ENCODE measurements around the gene HOXB3. TPM values are rescaled to one million over a fixed set of nuclear protein-coding genes. Genes with fewer than 3 reads are reported as not detected.

Gene HOXB3
- total RNA-seq, 1 donor from 2014 or later = not detected

DNA sequence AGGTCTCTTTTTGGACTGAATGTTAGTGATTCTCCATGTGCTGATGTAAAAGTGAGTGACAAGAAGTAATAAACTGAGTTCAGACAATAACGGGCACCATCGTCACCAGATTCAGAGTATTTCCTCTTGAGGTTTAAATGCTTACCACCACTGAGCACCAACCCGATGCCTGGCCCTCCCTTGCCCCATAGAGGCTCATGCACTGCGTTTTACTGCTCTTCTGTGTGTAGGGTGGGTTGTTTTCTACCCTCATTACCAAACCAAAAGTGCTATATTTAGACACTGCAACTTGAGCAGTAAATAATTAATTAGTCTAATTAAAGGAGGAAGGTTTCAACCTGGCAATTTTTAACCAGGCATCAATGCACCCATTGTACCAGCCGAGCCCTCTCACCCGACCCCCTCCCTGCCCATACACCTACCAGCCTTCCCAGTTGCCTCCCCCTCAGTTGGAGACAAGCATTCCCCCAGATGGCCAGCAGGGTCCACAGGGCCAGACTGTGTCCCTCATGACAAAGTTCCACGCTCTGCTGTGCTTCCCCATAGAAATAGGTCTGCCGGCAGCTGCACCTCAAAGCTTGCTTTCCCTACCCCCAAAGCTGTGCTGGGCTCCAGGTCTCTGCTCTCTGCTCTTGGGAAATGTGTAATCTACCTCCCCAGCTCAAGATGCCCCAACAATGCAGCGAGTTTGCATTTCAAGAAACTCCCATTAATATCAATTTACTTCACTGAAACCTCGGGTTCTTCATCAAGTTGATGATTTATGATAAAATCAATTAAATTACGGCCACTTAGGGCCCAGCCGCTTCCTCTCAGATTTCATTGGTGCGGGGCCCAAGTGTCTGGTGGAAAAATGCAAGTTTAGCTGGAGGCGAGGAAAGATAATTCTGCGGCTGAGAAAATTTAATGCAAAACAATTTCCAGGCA, 27.9 kb downstream of the HOXB3 start:
- no peak for DNase-seq (ENCODE audit: low spot score in 2 of 2)
- no peak for FAIRE-seq

- DNase-seq (ENCODE audit: low spot score in 2 of 2) (no peak), FAIRE-seq (no peak)
Measured at GRCh38 chr17:48559840-48560817, 29.9 kb downstream of the HOXB3 start.

DNA sequence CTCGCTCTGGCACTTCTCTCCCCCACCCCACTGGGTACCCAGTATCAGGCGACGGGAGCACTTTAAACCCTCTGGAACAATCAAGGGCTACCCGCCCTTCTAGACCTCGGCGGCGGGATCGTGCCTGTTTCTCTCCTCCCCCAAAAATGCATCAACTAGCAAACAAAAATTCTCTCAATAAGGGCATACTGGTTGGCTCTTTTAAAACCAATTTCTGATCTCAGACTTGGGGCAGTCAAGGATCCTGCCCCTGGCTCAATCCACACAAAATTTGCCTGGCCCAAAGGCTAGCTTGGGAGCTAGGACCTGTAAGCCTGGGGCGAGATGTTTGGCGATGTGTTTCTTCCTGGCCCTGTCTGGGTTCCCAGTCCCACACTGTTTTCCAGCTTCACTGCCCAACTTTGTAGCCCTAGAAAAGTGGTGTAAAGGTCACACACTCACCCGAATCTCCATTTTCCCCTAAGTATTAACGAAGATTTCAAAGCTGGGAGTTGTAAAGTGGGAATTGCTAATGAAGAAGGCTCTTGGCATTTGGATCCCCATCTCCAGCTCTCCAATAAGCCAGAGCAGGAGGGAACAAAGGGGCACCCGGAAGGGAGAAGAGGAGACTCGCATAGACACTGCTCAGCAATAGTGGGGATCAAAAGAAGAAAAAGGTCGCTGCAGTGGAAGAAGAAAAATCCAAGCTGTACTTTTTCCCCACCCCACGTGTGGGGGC, 30.8 kb downstream of the HOXB3 start:
- no peak for FAIRE-seq

DNA sequence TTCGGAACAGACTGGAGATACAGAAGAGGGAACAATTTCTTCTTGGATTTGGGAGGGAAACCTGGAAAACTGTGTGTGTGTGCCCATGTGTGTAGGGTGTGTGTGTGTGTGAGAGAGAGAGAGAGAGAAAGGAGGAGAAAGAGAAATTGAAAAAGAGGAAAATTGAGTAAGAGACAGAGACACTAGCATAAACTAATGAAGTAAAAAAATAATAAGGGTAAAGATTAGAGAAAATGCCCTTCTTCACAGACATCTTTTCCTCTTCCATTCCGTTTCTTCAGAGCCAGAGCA, 31.3 kb downstream of the HOXB3 start:
- no peak for DNase-seq (ENCODE audit: low spot score in 2 of 2)
- FAIRE-seq = no peak

More for the DNA sequence above, 30.8 kb downstream of the HOXB3 start:
- DNase-seq (ENCODE audit: low spot score in 2 of 2) = no peak

GRCh38 chr17:48558057-48558830, 31.8 kb downstream of the HOXB3 start:
- FAIRE-seq (no peak), DNase-seq (ENCODE audit: low spot score in 2 of 2) (no peak)

DNA sequence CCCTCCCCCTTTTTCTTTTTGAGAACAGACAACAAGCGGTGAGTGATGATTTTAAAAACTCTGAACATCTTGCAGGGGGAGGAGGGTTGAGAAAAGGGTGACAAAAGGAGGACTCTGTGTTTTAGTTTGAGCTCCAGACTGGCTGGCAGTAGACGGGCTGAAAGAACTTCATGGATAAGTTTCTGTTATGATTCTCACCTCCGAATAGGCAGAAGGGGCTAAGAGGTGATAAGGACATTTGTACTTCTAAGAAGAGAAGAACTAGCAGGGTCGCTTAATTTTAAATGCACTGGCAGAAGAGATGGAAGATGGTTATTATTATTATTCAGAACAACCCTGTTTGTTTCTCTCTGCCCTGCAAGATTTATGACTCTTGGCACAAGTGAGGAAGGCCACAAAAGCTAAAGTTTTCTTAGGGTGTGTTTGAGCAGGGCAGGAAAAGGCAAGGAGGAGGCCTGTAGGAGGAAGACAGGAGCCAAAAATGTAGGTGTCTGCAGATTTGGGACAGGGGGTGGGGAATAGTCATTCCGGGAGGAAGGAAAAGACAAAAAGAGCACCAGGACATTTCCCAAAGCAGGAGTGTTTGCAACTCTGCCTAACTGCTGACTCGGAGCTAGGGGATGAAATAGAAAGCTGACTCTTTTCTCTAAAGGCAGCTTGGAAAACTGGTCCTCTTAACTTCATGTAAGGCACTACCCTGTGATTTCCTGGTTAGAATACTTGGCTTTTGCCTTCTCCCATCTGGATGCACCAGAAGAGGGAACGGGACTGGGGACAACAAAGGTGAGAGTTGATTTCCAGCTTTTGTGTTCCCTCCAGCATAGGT, 33.3 kb downstream of the HOXB3 start:
- FAIRE-seq (no peak), DNase-seq (ENCODE audit: low spot score in 2 of 2) (no peak)

- FAIRE-seq = no peak
- DNase-seq (ENCODE audit: low spot score in 2 of 2) = no peak
Measured at GRCh38 chr17:48556229-48556575, 33.8 kb downstream of the HOXB3 start.

DNA sequence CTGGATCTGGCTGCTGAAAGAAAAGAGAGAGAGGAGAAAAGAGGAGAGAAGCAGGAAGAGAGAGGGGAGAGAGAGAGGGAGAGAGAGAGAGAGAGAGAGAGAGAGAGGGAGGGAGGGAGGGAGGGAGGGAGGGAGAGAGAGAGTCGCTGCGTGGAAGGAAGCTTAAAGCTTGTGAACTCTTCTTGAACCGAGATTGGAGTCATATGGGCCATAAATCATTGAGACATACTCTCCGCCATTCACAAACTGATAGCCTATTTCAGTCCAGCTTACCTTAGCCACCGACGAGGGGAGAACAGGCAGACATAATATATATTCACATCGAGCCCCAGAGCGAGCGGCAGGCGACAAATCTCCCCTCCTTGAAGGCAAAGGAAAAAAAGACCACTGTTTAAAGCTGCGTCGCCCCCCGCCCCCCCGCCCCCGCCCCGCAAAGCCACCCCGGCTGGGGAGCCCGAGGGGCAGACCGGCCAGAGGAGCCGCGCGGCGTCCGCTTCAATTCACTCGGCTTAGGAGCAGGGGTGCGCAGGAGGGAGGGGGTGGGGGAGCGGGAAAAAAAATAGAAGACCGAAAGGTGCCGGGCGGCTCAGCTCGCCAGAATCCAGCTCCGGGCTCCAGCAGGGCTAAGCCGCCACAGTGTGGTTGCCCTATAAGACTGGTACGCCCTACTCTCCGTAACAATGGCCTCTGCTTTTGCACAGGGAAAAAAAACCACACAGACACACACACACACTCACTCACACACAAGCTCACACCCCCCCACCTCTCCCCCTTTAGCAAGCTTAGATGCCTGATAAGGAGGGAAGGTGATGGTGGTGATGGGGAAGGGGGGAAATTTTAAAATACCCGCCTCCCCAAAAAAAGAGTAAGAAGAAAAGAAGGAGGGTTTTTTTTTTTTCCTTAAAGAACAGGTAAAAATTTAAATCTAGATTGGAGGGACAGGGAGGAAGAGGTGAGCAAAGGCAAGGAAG, 34.5 kb downstream of the HOXB3 start:
- no peak for FAIRE-seq
- no peak for DNase-seq (ENCODE audit: low spot score in 2 of 2)

- DNase-seq (ENCODE audit: low spot score in 2 of 2) (no peak), FAIRE-seq (no peak)
Measured at GRCh38 chr17:48554412-48555257, 35.4 kb downstream of the HOXB3 start.

DNA sequence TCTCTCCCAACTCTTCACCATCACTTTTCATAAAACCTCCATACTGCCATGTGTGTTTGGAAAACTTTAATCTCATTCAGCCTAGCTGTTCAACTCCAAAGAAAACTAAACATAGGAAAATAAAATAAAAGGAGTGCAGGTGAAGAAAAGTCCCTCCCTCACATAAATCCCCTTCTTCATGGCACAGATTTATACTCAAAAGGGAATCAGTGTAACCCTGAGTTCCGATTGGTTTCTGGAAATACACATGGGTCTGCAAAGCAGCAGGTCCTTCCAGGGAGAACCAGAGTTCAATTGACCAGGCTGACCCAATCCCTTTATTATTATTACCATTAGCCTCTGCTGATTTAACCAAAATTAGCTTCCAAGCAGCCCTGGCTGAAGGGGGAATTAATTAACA, 36.2 kb downstream of the HOXB3 start:
- FAIRE-seq = no peak
- no peak for DNase-seq (ENCODE audit: low spot score in 2 of 2)

- FAIRE-seq (no peak), DNase-seq (ENCODE audit: low spot score in 2 of 2) (no peak)
Measured at GRCh38 chr17:48553190-48553547, 36.9 kb downstream of the HOXB3 start.

DNA sequence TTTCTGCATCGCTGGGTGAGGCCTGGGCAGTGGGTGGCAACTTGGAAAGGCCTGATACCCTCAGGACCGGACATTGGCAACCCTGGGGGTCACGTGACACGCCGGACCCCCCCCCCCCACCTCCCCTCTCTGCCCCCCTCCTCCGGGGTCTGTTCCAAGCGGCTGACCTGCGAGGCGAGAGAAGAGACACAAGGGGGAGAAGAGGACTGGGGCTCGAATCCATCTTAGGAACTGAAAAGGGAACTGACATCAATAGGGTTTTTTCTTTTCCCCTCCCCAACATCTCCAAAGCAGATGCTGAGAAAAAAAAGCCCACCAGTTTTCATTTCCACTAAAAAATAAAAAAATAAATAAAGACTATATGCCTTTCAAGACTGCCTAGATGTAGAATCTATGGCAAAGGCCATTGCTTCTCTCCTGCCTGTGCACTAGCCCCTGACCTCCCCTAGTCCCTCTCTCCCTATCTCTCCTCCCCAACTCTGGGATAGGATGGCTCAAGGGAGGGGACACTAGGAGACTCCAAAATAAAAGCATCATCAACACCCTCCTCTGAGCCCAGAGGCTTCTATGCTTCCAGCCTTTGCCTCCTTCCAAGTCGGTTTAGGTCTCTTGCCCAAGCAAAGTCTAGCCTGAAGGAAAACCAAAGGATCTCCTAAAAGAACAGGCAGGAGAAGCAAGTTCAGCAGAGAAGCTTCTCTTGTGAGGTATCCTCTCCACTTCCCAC, 37.4 kb downstream of the HOXB3 start:
- DNase-seq (ENCODE audit: low spot score in 2 of 2) = no peak
- FAIRE-seq = no peak

DNA sequence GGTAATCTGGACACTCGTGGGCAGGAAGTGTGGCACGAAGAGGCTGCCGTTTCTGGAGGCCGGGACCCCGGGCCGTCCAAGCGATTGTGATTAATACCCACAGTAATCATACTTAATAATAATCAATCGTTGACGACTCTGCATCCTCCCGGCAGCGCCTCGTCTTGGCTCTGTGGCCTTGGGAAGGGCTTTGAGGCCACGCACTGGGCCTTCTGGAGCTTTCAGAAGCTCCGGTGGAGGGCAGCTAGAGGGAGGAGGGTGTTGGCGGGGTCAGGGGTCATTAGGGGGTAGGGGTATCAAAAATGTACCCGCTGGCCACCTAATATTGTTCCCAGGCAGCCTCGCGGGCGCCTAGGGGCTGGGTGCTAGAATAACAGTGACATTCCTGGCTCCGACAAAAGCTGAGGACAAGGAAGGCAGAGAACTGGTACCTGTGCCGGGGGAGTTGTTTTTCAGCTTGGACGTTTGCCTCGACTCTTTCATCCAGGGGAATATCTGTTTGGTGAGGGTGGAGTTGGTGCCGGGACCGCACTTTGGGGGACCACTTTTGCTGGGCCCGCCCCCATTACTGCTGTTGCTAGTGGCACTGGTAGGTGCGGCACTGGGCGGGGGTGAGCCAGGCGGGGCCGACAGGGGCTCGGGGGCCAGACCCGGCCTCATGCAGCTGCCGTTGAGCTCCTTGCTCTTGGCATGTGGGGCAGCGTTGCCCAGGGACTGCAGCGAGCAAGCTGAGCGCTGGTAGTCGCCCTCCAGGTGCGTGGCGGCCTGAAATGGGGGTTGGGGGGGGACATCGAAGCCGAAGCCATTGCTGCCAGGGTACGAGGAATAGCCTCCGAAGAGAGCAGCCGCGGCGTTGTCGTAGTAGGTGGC, 38.2 kb downstream of the HOXB3 start:
- FAIRE-seq (no peak), DNase-seq (ENCODE audit: low spot score in 2 of 2) (no peak)

GRCh38 chr17:48551214-48551555, 38.9 kb downstream of the HOXB3 start:
- no peak for FAIRE-seq

DNA sequence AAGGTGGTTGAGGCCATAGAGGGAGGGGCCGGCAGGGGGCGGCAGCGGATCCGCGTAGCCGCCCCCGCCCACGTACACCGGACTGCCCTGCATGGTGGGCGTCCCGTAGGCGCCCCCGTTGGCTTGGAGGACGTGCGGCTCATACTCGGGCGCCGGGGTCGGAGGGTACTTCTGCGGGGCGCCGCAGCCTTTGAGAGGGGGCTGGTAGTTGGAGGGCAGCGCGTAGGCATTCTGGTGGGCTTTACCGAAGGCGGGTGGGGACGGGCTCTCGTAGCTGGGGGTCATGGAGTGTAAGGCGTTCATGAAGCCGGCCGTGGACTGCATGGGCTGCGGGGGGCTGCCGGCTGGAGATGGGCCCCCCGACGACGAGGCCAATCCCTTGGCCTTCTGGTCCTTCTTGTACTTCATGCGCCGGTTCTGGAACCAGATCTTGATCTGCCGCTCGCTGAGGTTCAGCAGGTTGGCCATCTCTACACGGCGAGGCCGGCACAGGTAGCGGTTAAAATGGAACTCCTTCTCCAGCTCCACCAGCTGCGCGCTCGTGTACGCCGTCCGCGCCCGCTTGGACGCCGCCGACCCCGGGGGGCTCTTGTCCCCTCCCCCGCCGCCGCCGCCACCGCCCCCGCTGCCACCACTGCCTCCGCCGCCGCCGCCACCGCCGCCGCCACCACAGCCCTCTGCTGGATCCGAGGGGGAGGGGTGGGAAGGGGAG, 39.4 kb downstream of the HOXB3 start:
- DNase-seq (ENCODE audit: low spot score in 2 of 2) (no peak), FAIRE-seq (no peak)

More at GRCh38 chr17:48551214-48551555, 38.9 kb downstream of the HOXB3 start:
- DNase-seq (ENCODE audit: low spot score in 2 of 2) = no peak
